SK-N-MC (cell line): ENCODE measurements around the gene GALNTL6.
"Not testable (repeated sequence)": the region's sequence is repeated elsewhere in the genome, so short reads cannot be mapped to it uniquely, and the experiment has no call there.

ENCODE experiments used
- DNase-seq: peaks from one replicate; pipeline ENCODE4 v3.0.0-alpha.2; 2011; ENCODE audit warnings: low read depth, low spot score
- H3K27ac ChIP-seq: fragments of 200-600 bp; sonication (generic); 2 replicates; pipeline ENCODE4 v1.5.1; 2016; ENCODE audit warnings: mixed run types
- H3K36me3 ChIP-seq: fragments of 200-600 bp; sonication (generic); 2 replicates; pipeline ENCODE4 v1.6.1; 2017; ENCODE audit warnings: antibody characterized with exemption, low read length, mixed read lengths; ENCODE audit not compliant: insufficient read depth
- H3K4me3 ChIP-seq: fragments of 200-600 bp; sonication (generic); 2 replicates; pipeline ENCODE4 v1.5.1; 2016
- H3K9ac ChIP-seq: fragments of 200-600 bp; sonication (generic); 2 replicates; pipeline ENCODE4 v1.8.0; 2017; ENCODE audit warnings: mixed run types, mixed read lengths; ENCODE audit not compliant: insufficient read length
- H3K9me3 ChIP-seq: fragments of 200-600 bp; sonication (generic); 2 replicates; pipeline ENCODE4 v1.6.1; 2017; ENCODE audit warnings: low read depth, mild to moderate bottlenecking, antibody characterized with exemption, low read length, moderate library complexity, mixed read lengths
- EZH2 ChIP-seq: fragments of 200-600 bp; sonication (generic); IDR thresholded peaks from one replicate; pipeline ENCODE4 v1.6.1; 2017; ENCODE audit warnings: antibody characterized with exemption
- FOXP2 ChIP-seq: optimal IDR thresholded peaks from 2 replicates; pipeline ENCODE3; 2011; ENCODE audit warnings: mild to moderate bottlenecking, moderate library complexity; ENCODE audit not compliant: insufficient read depth; ENCODE audit errors: extremely low read length, control extremely low read depth
- POLR2AphosphoS5 ChIP-seq: IDR thresholded peaks from 2 replicates; pipeline ENCODE4 v1.6.1; 2012; ENCODE audit warnings: mild to moderate bottlenecking, low read depth, low read length, borderline replicate concordance

Gene GALNTL6

GRCh38 chr4:173012608-173013007 is 1199.4 kb downstream of the GALNTL6 start:
- H3K27ac ChIP-seq, result no peak overlapping the region
- no peak overlapping the region for H3K9ac ChIP-seq
- H3K36me3 ChIP-seq, result no peaks in the 10 kb centered on the region
- TF ChIP-seq EZH2, result no peak
- no peak for TF ChIP-seq POLR2AphosphoS5
- TF ChIP-seq FOXP2, result no peak
- no peak overlapping the region for H3K4me3 ChIP-seq
- DNase-seq, result no peak
- no peaks in the 10 kb centered on the region for H3K9me3 ChIP-seq

GRCh38 chr4:173013232-173013930 is 1200.2 kb downstream of the GALNTL6 start:
- Histone ChIP-seq H3K4me3 (peak overlapping the region; percentile 48), H3K9ac (peak overlapping the region; percentile 72), H3K27ac (peak overlapping the region; percentile 97), H3K36me3 (no peaks in the 10 kb centered on the region), H3K9me3 (no peaks in the 10 kb centered on the region)
- TF ChIP-seq FOXP2, result no peak
- no peak for TF ChIP-seq POLR2AphosphoS5
- TF ChIP-seq EZH2, result no peak
- peak; percentile 83 for DNase-seq

- Histone ChIP-seq H3K27ac (peak overlapping the region; percentile 97), H3K4me3 (peak overlapping the region; percentile 48), H3K9me3 (no peaks in the 10 kb centered on the region), H3K9ac (peak overlapping the region; percentile 61), H3K36me3 (no peaks in the 10 kb centered on the region)
- no peak for DNase-seq
- TF ChIP-seq FOXP2 (no peak), EZH2 (no peak), POLR2AphosphoS5 (no peak)
Measured at GRCh38 chr4:173014113-173014558, 1200.9 kb downstream of the GALNTL6 start.

- H3K4me3 ChIP-seq, result no peak overlapping the region; the same call in 1 of the 2 replicates
- H3K9ac ChIP-seq, result peak overlapping the region; percentile 61
- H3K27ac ChIP-seq, result peak overlapping the region; percentile 97
- no peak for DNase-seq
- H3K36me3 ChIP-seq, result no peaks in the 10 kb centered on the region
- no peak for TF ChIP-seq EZH2
- H3K9me3 ChIP-seq, result no peaks in the 10 kb centered on the region
Measured at GRCh38 chr4:173014836-173015235, 1201.6 kb downstream of the GALNTL6 start.

GRCh38 chr4:173017802-173018201 is 1204.6 kb downstream of the GALNTL6 start:
- Histone ChIP-seq H3K9ac (no peak overlapping the region), H3K4me3 (no peak overlapping the region), H3K9me3 (no peaks in the 10 kb centered on the region), H3K36me3 (no peaks in the 10 kb centered on the region), H3K27ac (peak overlapping the region; percentile 99; the same call in 1 of the 2 replicates)
- DNase-seq, result no peak
- TF ChIP-seq FOXP2 (no peak), POLR2AphosphoS5 (no peak), EZH2 (no peak)

GRCh38 chr4:173018446-173018845 is 1205.2 kb downstream of the GALNTL6 start:
- Histone ChIP-seq H3K27ac (peak overlapping the region; percentile 99), H3K9me3 (no peaks in the 10 kb centered on the region), H3K9ac (no peak overlapping the region), H3K4me3 (no peak overlapping the region), H3K36me3 (no peaks in the 10 kb centered on the region)
- no peak for TF ChIP-seq EZH2
- no peak for TF ChIP-seq POLR2AphosphoS5
- no peak for TF ChIP-seq FOXP2
- DNase-seq, result no peak

- H3K27ac ChIP-seq, result peak overlapping the region; percentile 99
- TF ChIP-seq FOXP2 (no peak), POLR2AphosphoS5 (no peak), EZH2 (no peak)
Measured at GRCh38 chr4:173019664-173020063, 1206.5 kb downstream of the GALNTL6 start.

GRCh38 chr4:173021746-173022573 is 1208.8 kb downstream of the GALNTL6 start:
- not testable (repeated sequence) for H3K36me3 ChIP-seq, H3K9me3 ChIP-seq
- DNase-seq, result peak; percentile 99
- peak overlapping the region; percentile 70 for H3K9ac ChIP-seq
- H3K27ac ChIP-seq, result peak overlapping the region; percentile 99
- peak; percentile 78; the same call in 1 of the 2 replicates for TF ChIP-seq POLR2AphosphoS5
- H3K4me3 ChIP-seq, result peak overlapping the region; percentile 42

More at GRCh38 chr4:173019664-173020063, 1206.5 kb downstream of the GALNTL6 start:
- Histone ChIP-seq H3K36me3 (no peaks in the 10 kb centered on the region), H3K9me3 (no peaks in the 10 kb centered on the region), H3K9ac (no peak overlapping the region), H3K4me3 (no peak overlapping the region)
- DNase-seq, result no peak
